ENCODE results near the gene PXYLP1.

GRCh38 chr3:141268306-141268705, 36.7 kb downstream of the PXYLP1 start:
- TF ChIP-seq CTCF (IDR thresholded peaks at IDR 0.05) (no peak), EP300 (IDR thresholded peaks at IDR 0.05) (no peak), POLR2A (IDR thresholded peaks at IDR 0.05) (no peak)
